Right forelimb (tissue), 1 donor: Measurements from ENCODE around the gene TBC1D4.
"Not testable (repeated sequence)": the region's sequence is repeated elsewhere in the genome, so short reads cannot be mapped to it uniquely, and the experiment has no call there.

Source experiments
- DNase-seq: peaks from one replicate; pipeline ENCODE4 v3.0.0-alpha.2; 2018

TBC1D4 gene

GRCh38 chr13:75255653-75256052, 226.3 kb downstream of the TBC1D4 start:
- DNase-seq: no peak

GRCh38 chr13:75255147-75255546, 226.8 kb downstream of the TBC1D4 start:
- no peak for DNase-seq

GRCh38 chr13:75251188-75251587, 230.8 kb downstream of the TBC1D4 start:
- no peak for DNase-seq

- no peak for DNase-seq
Observed at GRCh38 chr13:75250526-75251178, 231.3 kb downstream of the TBC1D4 start.

- DNase-seq: not testable (repeated sequence)
Observed at GRCh38 chr13:75245578-75245977, 236.4 kb downstream of the TBC1D4 start.

GRCh38 chr13:75240240-75240639, 241.7 kb downstream of the TBC1D4 start:
- DNase-seq: not testable (repeated sequence)

- no peak for DNase-seq
Observed at GRCh38 chr13:75236774-75237173, 245.2 kb downstream of the TBC1D4 start.
